GM12865 (cell line): ENCODE measurements around the gene NCK2.

Experiments used
- DNase-seq: peaks from one replicate; pipeline ENCODE4 v3.0.0; 2010; ENCODE audit warnings: low read depth
- H3K4me3 ChIP-seq: 2 replicates; pipeline ENCODE4 v1.5.1; 2011; ENCODE audit warnings: mild to moderate bottlenecking, low read depth, low read length, control low read depth
- CTCF ChIP-seq: IDR thresholded peaks from 2 replicates; pipeline ENCODE4 v1.5.1; 2011; ENCODE audit warnings: low read length, control low read depth, low read depth, inconsistent platforms; ENCODE audit not compliant: insufficient read depth; ENCODE audit errors: missing control alignments

Gene NCK2

GRCh38 chr2:105800036-105800713 lies 55.5 kb downstream of the NCK2 start:
- DNase-seq, result peak; percentile 66
- TF ChIP-seq CTCF, result no peak
- peak overlapping the region; percentile 17 for H3K4me3 ChIP-seq

- H3K4me3 ChIP-seq, result peak overlapping the region; percentile 17
- no peak for TF ChIP-seq CTCF
- no peak for DNase-seq
Measured at GRCh38 chr2:105800953-105801635, 56.4 kb downstream of the NCK2 start.

GRCh38 chr2:105801961-105802360 lies 57.2 kb downstream of the NCK2 start:
- no peak for TF ChIP-seq CTCF
- DNase-seq, result no peak
- no peak overlapping the region for H3K4me3 ChIP-seq

- H3K4me3 ChIP-seq, result peak overlapping the region; percentile 10; the same call in 1 of the 2 replicates
- no peak for TF ChIP-seq CTCF
- DNase-seq, result peak; percentile 90
Measured at GRCh38 chr2:105802587-105802986, 57.9 kb downstream of the NCK2 start.

- peak; percentile 91 for DNase-seq
- H3K4me3 ChIP-seq, result peak overlapping the region; percentile 10; the same call in 1 of the 2 replicates
- TF ChIP-seq CTCF, result no peak
Measured at GRCh38 chr2:105803337-105803736, 58.6 kb downstream of the NCK2 start.

GRCh38 chr2:105803773-105804172 lies 59.1 kb downstream of the NCK2 start:
- H3K4me3 ChIP-seq, result peak overlapping the region; percentile 23; the same call in 1 of the 2 replicates
- TF ChIP-seq CTCF, result no peak
- DNase-seq, result no peak
